ENCODE results near the gene DUOX2.

GRCh38 chr15:45093013-45093412 is 21.0 kb downstream of the DUOX2 start:
- TF ChIP-seq CTCF (IDR thresholded peaks at IDR 0.05): no peak
- TF ChIP-seq POLR2AphosphoS5 (IDR thresholded peaks at IDR 0.05): no peak

All from transverse colon (tissue), 4 donors.